ENCODE data around the gene MTERF1.

The MTERF1 gene

GRCh38 chr7:91827169-91827568 is 53.3 kb downstream of the MTERF1 start:
- DNase-seq = no peak

- no peak for DNase-seq
Measured at GRCh38 chr7:91826377-91826776, 54.1 kb downstream of the MTERF1 start.

- no peak for DNase-seq
Measured at GRCh38 chr7:91824201-91824600, 56.3 kb downstream of the MTERF1 start.

Data from NCI-H1694 treated with DMSO at 0.1 percent for 48 hours (cell line).